Cardiac muscle cell (in vitro differentiated cells and primary cell): Measurements from ENCODE around the gene DLG1. TPM values are rescaled to one million over a fixed set of nuclear protein-coding genes. Genes with fewer than 3 reads are reported as not detected.
A peak's percentile ranks its signal among the peaks of the same experiment; 100 is the strongest.

Experiments used
- DNase-seq, 2 donors: peaks; one replicate each; pipeline versions ENCODE4 v3.0.0 to v3.0.0-alpha.2; 2010 to 2017; ENCODE audit warnings: low read depth in 1 of 2, low spot score in 1 of 2
- H3K27ac ChIP-seq: fragments of 200-600 bp; sonication (generic); 2 replicates; pipeline ENCODE4 v1.5.1; 2016
- H3K27me3 ChIP-seq: fragments of 200-600 bp; sonication (generic); 2 replicates; pipeline ENCODE4 v1.6.0; 2016; ENCODE audit warnings: control low read depth
- H3K36me3 ChIP-seq: fragments of 200-600 bp; sonication (generic); 2 replicates; pipeline ENCODE4 v1.5.1; 2016; ENCODE audit warnings: control low read depth
- H3K4me1 ChIP-seq: fragments of 200-600 bp; sonication (generic); 2 replicates; pipeline ENCODE4 v1.8.1; 2017; ENCODE audit warnings: low read depth, mild to moderate bottlenecking, mixed run types
- H3K4me3 ChIP-seq: fragments of 200-600 bp; sonication (generic); 2 replicates; pipeline ENCODE4 v1.5.1; 2016; ENCODE audit warnings: mild to moderate bottlenecking
- H3K9me3 ChIP-seq: fragments of 200-600 bp; sonication (generic); 2 replicates; pipeline ENCODE4 v1.5.1; 2017; ENCODE audit warnings: low read depth, mild to moderate bottlenecking, control low read depth
- polyA plus RNA-seq: library from polyadenylated mRNA; unstranded; fragments of >200 nt; fragmentation: Nextera tagmentation; extraction: Ambion mirVana; gene quantifications from 2 replicates; pipeline ENCODE4 v1.2.1, GENCODE V29; 2016
- total RNA-seq: library from RNA; depleted of rRNA; stranded (reverse); fragments of >200 nt; gene quantifications from 2 replicates; pipeline ENCODE4 v1.2.3, GENCODE V29; 2016
- TF ChIP-seq, protein P1 (sequence below): IDR thresholded peaks from 2 replicates; pipeline ENCODE4 v1.5.1; 2012; ENCODE audit warnings: low read depth, mild to moderate bottlenecking, low read length

DLG1 gene
- total and polyA plus RNA-seq, 2 experiments from 2014 or later, result 42.8 to 61.4 TPM

DNA sequence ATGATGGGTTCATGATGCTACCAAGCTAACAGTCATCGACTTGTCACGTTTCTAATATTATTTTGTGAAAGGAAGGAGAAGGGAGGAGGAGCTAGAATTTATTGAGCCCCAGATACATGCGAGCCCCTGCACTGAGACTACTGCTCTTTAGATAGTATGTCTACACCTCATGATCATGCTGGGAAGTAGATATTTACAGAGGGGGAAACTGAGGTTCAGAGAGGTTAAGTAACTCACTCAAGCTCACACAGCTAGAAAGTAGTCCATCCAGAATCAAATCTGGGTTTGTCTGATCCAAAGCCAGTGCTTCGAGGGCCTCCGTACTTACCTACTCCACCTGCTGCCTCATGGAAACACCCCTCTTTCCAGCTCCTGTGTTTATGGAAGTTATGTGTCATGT is 38.8 kb upstream of the DLG1 start:
- Histone ChIP-seq H3K27ac (no peak overlapping the region), H3K4me1 (peaks cover 26% of the 10 kb centered on the region), H3K4me3 (no peak overlapping the region), H3K9me3 (no peaks in the 10 kb centered on the region), H3K27me3 (no peaks in the 10 kb centered on the region), H3K36me3 (no peaks in the 10 kb centered on the region)
- DNase-seq, result no peak
- TF ChIP-seq, protein P1, sequence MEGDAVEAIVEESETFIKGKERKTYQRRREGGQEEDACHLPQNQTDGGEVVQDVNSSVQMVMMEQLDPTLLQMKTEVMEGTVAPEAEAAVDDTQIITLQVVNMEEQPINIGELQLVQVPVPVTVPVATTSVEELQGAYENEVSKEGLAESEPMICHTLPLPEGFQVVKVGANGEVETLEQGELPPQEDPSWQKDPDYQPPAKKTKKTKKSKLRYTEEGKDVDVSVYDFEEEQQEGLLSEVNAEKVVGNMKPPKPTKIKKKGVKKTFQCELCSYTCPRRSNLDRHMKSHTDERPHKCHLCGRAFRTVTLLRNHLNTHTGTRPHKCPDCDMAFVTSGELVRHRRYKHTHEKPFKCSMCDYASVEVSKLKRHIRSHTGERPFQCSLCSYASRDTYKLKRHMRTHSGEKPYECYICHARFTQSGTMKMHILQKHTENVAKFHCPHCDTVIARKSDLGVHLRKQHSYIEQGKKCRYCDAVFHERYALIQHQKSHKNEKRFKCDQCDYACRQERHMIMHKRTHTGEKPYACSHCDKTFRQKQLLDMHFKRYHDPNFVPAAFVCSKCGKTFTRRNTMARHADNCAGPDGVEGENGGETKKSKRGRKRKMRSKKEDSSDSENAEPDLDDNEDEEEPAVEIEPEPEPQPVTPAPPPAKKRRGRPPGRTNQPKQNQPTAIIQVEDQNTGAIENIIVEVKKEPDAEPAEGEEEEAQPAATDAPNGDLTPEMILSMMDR, result no peak

DNA sequence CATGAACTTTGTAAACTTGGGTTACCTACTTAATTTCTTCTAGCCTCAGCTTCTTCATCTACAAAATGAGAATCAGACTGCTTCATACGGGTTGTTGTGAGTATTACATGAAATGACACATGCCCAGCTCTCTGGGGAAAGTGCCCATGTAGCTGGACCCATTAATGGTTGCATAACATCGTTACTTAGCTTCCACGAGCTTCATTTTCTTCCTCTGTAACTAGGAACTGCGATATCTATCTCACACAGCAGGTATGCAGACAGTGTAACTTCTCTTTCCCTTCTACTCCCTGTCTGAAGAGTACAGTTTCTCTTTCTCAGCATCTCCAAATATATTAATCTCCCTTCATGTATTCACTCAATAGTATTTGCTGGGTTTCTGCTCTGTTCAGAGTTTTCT is 37.9 kb upstream of the DLG1 start:
- peaks cover 26% of the 10 kb centered on the region for H3K4me1 ChIP-seq
- TF ChIP-seq, protein P1, result no peak
- H3K36me3 ChIP-seq, result no peaks in the 10 kb centered on the region
- no peaks in the 10 kb centered on the region for H3K27me3 ChIP-seq
- no peak overlapping the region for H3K4me3 ChIP-seq
- no peak for DNase-seq
- H3K9me3 ChIP-seq, result no peaks in the 10 kb centered on the region
- no peak overlapping the region for H3K27ac ChIP-seq

DNA sequence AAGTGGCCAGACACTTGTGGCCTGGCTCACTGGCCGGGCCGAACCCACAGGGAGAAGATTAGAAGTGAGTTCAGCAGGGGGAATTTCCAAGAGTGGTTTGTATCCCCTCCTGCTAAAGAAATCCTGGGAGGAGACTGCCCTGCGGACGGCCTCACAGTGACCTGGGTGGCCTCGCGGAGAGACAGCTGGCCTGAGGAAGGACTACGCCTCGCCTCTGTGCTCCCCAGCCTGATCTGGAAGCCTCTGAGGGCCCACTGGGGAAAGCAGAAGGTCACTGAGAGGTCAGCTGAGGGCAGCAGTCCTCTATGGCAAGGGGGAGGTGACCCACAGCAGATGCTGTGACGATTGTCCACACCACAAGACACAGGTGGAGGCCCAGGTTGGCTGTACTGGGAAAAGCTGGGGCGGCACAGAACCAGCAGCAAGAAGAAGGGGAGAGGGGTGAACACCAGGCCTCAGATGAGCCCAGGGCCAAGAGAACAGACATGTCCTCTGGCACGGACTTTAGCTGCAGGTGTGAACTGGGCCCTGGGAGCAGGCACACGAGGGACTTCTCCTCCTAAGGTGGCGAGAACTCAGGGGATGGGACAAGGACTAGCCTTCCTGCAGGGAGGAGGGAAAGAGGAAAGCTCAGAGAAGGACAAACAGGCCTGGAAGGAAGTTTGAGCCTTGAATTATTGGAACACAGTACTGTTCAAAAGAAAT is 37.2 kb upstream of the DLG1 start:
- no peaks in the 10 kb centered on the region for H3K36me3 ChIP-seq
- TF ChIP-seq, protein P1, result no peak
- H3K4me3 ChIP-seq, result no peak overlapping the region
- H3K27me3 ChIP-seq, result no peaks in the 10 kb centered on the region
- peaks cover 26% of the 10 kb centered on the region for H3K4me1 ChIP-seq
- H3K27ac ChIP-seq, result peak overlapping the region; percentile 59
- H3K9me3 ChIP-seq, result no peaks in the 10 kb centered on the region
- peak; percentile 49 to 53 for DNase-seq

DNA sequence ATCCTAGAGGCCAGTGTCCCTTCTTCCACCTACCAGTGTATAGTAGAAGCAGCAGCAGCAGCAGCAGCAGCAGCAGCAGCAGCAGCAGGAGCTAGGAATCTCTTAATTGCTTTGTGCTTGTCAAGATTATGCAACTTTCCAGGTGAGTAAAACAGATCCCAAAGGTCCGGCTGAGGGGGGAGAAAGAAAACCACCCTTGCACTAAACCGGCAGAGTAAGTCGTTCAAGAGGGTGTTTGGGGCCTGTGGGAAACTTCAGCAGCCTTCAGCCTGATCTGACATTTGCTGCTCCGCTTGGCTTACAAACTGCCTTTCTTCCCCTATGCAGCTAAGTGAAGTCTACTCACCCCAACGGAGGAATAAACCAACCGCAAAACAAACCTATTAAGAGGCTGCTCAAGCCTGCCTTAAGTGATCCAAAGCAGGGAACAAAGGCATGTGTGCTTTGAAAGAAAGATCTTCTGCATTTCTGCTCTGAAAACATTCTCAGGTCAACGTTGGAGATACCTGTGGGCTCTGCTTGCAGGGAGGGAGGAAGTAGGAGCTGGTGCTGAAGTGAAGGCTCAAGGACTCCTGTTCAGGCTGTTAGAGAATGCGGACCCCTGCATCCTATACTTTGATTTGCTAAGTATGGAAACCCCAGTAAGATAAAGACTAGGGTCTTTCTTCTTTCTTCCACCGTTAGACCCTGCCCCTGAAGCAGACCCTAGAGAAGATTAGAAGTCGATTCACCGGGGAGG is 35.7 kb upstream of the DLG1 start:
- peak overlapping the region; percentile 36 for H3K27ac ChIP-seq
- H3K9me3 ChIP-seq, result no peaks in the 10 kb centered on the region
- peak in 1 of 2 donors; percentile 42 for DNase-seq
- no peaks in the 10 kb centered on the region for H3K27me3 ChIP-seq
- H3K36me3 ChIP-seq, result no peaks in the 10 kb centered on the region
- peaks cover 22% of the 10 kb centered on the region for H3K4me1 ChIP-seq
- no peak overlapping the region for H3K4me3 ChIP-seq
- TF ChIP-seq, protein P1, result no peak

DNA sequence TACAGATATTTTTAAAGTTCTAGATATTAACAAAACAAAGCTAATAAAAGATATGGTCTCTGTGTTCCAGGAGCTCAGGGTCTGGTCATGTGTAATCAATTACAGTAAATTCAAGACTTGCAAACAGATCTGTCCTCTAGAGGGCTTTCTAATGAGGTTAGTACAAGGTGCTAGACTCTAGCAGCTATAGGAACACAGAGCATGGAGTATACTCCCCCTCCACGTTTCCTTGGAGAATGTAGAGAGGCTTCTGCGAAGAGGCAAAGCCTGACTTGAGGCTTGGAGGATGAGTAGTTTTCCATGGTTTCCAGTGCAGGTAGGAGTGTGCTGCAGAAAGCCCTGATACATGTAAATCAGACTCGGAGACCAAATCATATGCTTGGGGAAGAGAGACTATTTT is 32.7 kb upstream of the DLG1 start:
- TF ChIP-seq, protein P1, result peak; percentile 26
- DNase-seq, result peak in 1 of 2 donors; percentile 35
- H3K27ac ChIP-seq, result no peak overlapping the region
- no peaks in the 10 kb centered on the region for H3K9me3 ChIP-seq
- no peaks in the 10 kb centered on the region for H3K27me3 ChIP-seq
- H3K4me1 ChIP-seq, result peaks cover 22% of the 10 kb centered on the region
- H3K36me3 ChIP-seq, result no peaks in the 10 kb centered on the region
- no peak overlapping the region for H3K4me3 ChIP-seq
